BE2C (cell line): ENCODE data around the gene APRT.
A peak's percentile ranks its signal among the peaks of the same experiment; 100 is the strongest.

ENCODE experiments used
- DNase-seq: peaks from one replicate; pipeline ENCODE4 v3.0.0-alpha.2; 2020
- H3K27me3 ChIP-seq: fragments of 250-450 bp; sonication (Bioruptor Pico); 2 replicates; pipeline ENCODE4 v1.5.1; 2020; ENCODE audit warnings: mild to moderate bottlenecking
- H3K36me3 ChIP-seq: fragments of 250-450 bp; sonication (Bioruptor Pico); 2 replicates; pipeline ENCODE4 v1.5.1; 2020; ENCODE audit warnings: mild to moderate bottlenecking
- H3K4me1 ChIP-seq: fragments of 250-450 bp; sonication (Bioruptor Pico); 2 replicates; pipeline ENCODE4 v1.5.1; 2020
- H3K4me3 ChIP-seq: 2 replicates; pipeline ENCODE4 v1.5.1; 2011; ENCODE audit warnings: low read depth, low read length
- H3K9me3 ChIP-seq: fragments of 250-450 bp; sonication (Bioruptor Pico); 2 replicates; pipeline ENCODE4 v1.5.1; 2020
- CTCF ChIP-seq: IDR thresholded peaks from 2 replicates; pipeline ENCODE4 v1.5.1; 2012; ENCODE audit warnings: mild to moderate bottlenecking, low read depth, low read length

APRT gene

GRCh38 chr16:88839745-88840599 lies 28.2 kb upstream of the APRT start:
- Histone ChIP-seq H3K4me3 (no peak overlapping the region), H3K9me3 (no peaks in the 10 kb centered on the region), H3K36me3 (no peaks in the 10 kb centered on the region), H3K27me3 (no peaks in the 10 kb centered on the region), H3K4me1 (no peaks in the 10 kb centered on the region)
- TF ChIP-seq CTCF, result no peak
- no peak for DNase-seq

GRCh38 chr16:88839026-88839529 lies 27.4 kb upstream of the APRT start:
- no peak overlapping the region for H3K4me3 ChIP-seq
- H3K36me3 ChIP-seq, result no peaks in the 10 kb centered on the region
- H3K9me3 ChIP-seq, result no peaks in the 10 kb centered on the region
- no peak for DNase-seq
- 0 out of 2 replicates have a peak, but pooled peaks have one; percentile 13 for TF ChIP-seq CTCF
- H3K27me3 ChIP-seq, result no peaks in the 10 kb centered on the region
- H3K4me1 ChIP-seq, result no peaks in the 10 kb centered on the region

GRCh38 chr16:88838566-88838965 lies 26.8 kb upstream of the APRT start:
- Histone ChIP-seq H3K36me3 (no peaks in the 10 kb centered on the region), H3K9me3 (no peaks in the 10 kb centered on the region), H3K4me1 (no peaks in the 10 kb centered on the region), H3K27me3 (no peaks in the 10 kb centered on the region), H3K4me3 (no peak overlapping the region)
- no peak for TF ChIP-seq CTCF
- no peak for DNase-seq

GRCh38 chr16:88837806-88838205 lies 26.1 kb upstream of the APRT start:
- Histone ChIP-seq H3K9me3 (no peaks in the 10 kb centered on the region), H3K4me3 (no peak overlapping the region), H3K36me3 (no peaks in the 10 kb centered on the region), H3K27me3 (no peaks in the 10 kb centered on the region), H3K4me1 (no peaks in the 10 kb centered on the region)
- no peak for DNase-seq
- no peak for TF ChIP-seq CTCF

- no peak for DNase-seq
- Histone ChIP-seq H3K4me1 (no peaks in the 10 kb centered on the region), H3K36me3 (no peaks in the 10 kb centered on the region), H3K9me3 (no peaks in the 10 kb centered on the region), H3K4me3 (no peak overlapping the region), H3K27me3 (no peaks in the 10 kb centered on the region)
- no peak for TF ChIP-seq CTCF
These were observed 25.1 kb upstream of the APRT start for GRCh38 chr16:88836791-88837190.

GRCh38 chr16:88835818-88836217 lies 24.1 kb upstream of the APRT start:
- no peaks in the 10 kb centered on the region for H3K4me1 ChIP-seq
- no peaks in the 10 kb centered on the region for H3K9me3 ChIP-seq
- no peak overlapping the region for H3K4me3 ChIP-seq
- no peaks in the 10 kb centered on the region for H3K36me3 ChIP-seq
- DNase-seq, result no peak
- TF ChIP-seq CTCF, result no peak
- H3K27me3 ChIP-seq, result no peaks in the 10 kb centered on the region
